ENCODE results near the gene ADNP. TPM values are rescaled to one million over a fixed set of nuclear protein-coding genes. Genes with fewer than 3 reads are reported as not detected.

ADNP gene
- total RNA-seq, 1 experiment from 2014 or later: 47.8 TPM

DNA sequence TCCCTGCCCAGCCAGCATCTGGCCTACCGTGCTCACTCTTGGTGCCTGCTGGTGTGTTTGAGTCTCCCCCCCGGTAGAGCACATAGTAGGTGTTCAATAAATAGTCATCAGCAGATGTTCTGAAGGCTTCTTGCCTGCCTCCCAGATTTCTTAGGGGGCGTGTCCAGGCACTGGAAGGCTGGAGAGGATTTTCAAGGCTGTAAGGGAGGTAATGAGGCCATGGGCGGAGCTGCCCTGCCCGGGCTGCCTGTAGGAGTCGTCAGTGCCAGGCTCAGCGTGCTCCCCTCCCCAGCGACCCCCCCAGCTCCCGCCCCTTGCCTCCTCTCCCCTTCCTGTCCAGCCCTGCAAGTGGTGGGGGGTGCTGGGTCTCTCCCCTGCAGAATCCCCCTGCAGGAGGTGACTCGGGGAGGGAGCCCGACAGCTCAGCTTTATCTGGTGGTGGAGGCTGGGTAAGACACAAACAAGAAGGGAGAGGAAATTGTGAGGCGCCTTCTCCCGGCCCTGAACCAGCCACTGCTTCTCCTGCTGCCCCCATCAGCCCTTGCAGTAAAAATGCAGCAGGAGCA, 80.4 kb downstream of the ADNP start:
- DNase-seq (ENCODE audit: low read depth): no peak

DNA sequence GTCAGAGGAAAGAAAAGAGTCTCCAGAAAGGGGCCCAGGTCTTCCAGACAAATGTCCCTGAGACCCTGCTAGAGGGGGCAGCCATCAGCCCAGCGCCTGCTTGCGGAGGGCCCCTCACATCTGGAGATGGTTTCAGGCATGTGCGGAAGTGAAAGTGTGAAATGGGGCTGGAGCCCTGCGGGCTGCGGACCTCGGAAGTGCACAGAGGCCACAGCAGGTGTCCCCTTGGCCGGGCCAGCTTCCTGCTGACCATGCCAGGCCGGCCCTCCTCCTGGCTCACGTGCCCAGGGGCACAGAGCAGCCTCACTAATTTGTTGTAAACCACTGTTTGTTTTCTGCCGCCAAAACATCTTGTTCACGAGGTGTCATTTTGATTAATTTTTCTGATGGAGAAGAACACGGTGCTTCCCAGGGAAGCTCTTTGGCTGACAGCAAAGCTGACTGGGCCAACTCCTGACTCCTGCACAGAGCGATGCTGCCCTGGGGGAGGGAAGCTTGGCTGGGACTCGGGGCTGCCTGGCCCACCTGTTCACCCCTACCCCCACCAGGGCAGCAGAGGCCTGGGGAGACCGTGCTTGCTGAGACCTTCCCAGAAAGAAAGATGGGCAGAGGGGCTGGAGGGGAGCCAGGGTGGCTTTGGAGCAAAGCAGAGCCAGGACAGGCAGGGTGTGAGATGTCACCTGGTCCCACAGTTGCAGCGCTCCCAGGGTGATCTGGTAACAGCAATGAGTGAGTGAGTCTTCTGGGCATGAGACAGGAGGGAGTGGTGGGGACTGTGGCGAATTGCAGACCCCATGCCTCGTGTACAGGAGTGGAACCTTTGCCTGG, 82.2 kb downstream of the ADNP start:
- DNase-seq (ENCODE audit: low read depth): peak; percentile 22

DNA sequence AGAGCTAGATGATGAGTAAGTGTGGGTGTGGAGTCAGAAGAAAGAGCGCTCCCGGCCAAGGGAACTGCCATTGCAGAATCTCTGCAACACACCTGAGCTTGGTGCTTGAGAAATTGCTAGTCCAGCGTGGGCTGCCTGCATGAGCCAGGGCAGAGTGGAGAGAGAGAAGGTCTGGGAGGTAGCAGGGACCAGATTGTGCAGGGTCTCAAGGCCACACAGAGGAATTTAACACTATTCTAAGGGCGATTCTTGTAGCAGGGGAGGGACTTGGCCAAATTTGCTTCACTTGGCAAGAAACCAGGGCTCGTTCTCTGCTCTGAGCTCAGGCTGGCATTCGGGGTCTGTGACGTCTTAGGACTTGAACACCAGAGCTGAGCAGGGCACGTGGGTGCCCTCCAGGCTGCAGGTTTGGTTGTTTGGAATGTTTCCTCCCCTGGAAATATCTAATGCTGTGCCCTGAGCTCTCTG, 82.9 kb downstream of the ADNP start:
- no peak for DNase-seq (ENCODE audit: low read depth)

DNA sequence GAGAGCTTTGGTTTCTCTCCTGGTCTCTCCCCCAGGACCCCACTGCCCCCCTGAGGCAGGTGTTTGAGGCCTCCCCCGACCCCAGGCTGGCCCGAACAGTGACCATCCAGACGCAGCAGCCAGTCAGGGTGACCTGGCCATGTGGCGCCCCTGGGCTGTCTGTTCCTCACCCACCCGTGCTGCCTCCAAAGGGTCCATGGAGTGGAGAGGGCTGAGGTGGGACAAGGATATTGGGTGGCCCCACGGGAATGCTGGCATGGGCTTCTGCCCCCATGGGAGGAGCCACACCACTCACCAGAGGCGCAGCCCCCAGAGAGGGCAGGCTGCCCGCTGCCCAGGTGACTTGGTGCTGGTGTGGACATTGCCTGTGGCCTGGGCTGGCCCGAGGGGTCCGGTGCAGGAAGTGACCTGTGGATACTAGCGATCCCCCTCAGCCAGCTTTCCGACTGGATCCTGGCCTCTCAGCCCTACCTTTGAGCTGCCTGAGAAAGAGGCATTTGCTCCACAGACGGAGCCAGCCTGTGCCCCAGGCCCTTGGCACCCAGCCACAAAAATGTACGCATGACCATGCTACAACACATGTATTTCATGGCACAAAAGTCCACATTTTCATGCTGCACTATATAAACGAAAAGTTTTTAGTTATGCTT, 85.5 kb downstream of the ADNP start:
- no peak for DNase-seq (ENCODE audit: low read depth)

DNA sequence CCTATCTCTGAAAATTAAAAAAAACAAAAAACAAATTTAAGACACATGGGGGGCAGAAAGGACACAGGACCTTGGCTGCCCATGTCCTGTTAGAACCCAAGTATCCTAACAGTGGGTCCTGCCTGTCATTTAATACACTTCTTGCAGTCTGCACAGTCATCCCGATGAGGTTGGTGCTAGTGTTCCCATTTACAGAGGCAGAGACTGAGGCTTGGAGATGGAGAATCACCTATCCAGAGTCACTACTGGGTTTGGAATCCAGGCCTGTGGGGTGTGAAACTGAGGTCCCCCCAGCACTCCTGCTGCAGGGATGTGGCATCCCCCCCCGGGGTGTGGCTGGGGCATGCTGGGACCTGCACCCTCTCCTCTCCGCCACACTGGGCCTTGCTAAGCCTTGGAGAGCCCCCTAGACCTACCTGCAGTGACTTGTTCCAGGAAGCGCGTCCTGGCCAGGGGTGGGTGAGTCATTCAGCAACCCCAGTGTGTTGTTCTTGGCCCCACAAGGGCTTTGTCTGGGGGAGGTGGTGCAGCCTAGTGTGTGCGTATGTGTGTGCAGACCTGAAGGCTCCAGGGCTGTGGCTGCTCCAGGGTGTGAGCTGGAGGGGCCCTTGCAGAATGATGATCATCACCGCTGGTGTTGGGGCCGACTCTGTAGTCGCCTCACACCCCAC, 86.7 kb downstream of the ADNP start:
- peak; percentile 95 for DNase-seq (ENCODE audit: low read depth)

DNA sequence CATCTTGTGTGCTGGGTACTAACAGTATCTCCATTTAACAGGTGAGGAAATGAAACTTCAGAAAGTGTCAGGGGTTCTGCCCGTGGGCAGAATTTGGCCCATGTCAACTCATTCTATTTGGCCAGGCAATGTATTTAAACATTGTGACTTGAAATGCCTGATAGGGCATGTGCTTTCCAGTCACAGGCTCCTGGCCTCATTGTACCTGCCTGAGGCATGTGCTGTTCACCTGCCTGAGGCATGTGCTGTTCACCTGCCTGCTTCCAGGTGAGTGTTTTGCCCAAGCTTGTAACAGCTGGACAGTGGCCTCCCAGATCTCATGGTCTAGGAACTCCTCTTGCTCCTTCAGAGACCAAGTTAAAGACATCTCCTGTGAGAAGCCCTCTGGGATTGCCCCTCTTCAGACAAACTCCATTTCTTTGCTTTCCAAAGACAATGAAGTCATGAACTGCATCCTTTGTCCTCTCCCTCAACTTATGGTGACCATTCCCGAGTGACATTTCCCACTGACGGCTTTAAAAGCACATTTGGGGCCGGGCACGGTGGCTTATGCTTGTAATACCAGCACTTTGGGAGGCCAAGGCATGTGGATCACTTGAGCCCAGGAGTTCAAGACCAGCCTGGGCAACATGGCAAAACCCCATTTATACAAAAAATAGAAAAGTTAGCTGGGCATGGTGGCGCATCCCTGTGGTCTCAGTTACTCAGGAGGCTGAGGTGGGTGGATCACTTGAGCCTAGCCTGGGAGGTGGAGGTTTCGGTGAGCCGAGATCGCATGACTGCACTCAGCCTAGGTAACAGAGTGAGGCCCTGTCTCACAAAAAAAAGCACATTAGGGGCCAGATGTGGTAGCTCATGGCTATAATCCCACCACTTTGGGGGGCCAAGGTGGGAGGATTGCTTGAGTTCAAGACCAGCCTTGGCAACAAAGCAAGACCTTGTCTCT, 87.6 kb downstream of the ADNP start:
- DNase-seq (ENCODE audit: low read depth): no peak

DNA sequence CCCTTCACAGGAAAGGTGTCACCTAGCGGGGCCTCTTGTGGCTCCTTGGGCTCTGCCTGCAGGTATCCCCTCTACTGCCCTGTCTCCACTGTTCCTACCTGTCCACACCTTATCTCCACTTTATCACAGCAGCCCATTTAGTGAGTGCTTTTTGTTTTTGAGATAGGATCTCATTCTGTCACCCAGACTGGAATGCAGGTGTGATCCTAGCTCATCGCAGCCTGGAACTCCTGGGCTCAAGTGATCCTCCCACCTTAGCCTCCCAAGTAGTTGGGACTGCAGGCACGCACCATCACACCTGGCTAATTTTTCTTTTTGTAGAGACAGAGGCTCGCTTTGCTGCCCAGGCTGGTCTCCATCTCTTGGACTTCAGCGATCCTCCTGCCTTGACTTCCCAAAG, 88.4 kb downstream of the ADNP start:
- no peak for DNase-seq (ENCODE audit: low read depth)

Other genes with a start within 250 kb of the ADNP start
- gene RIPOR3, start 239.9 kb downstream of the ADNP start, total RNA-seq (2014; rRNA removed; shearing (Covaris generic)): 1.5 and 1.9 TPM in 2 replicates
- gene PARD6B, start 199.9 kb downstream of the ADNP start, total RNA-seq (2014; rRNA removed; shearing (Covaris generic)): 9.4 and 16.6 TPM in 2 replicates
- 15.4 and 16.2 TPM in 2 replicates for gene BCAS4, start 136.4 kb downstream of the ADNP start, total RNA-seq (2014; rRNA removed; shearing (Covaris generic))
- gene DPM1, start 27.1 kb upstream of the ADNP start, total RNA-seq (2014; rRNA removed; shearing (Covaris generic)): 198 and 215 TPM in 2 replicates
- gene MOCS3, start 27.4 kb upstream of the ADNP start, total RNA-seq (2014; rRNA removed; shearing (Covaris generic)): 4.2 and 8.1 TPM in 2 replicates
- 2.4 and 4.5 TPM in 2 replicates for gene KCNG1, start 91.7 kb upstream of the ADNP start, total RNA-seq (2014; rRNA removed; shearing (Covaris generic))

Measured in M059J (cell line).